ENCODE results near the gene TLR8. TPM values are rescaled to one million over a fixed set of nuclear protein-coding genes. Genes with fewer than 3 reads are reported as not detected.
A peak's percentile ranks its signal among the peaks of the same experiment; 100 is the strongest.

Gene TLR8
- total RNA-seq, 2 experiments from 2014 or later, result not detected

- Histone ChIP-seq H3K27ac (ENCODE audit: low read depth, low read length, poor library complexity, severe bottlenecking) (no peak overlapping the region), H3K4me1 (ENCODE audit: insufficient read depth, low read length, poor library complexity, severe bottlenecking) (peaks cover 4% of the 10 kb centered on the region), H3K79me2 (ENCODE audit: insufficient read depth, low read depth, low read length) (no peaks in the 10 kb centered on the region), H3K4me3 (ENCODE audit: low read depth, low read length, poor library complexity, severe bottlenecking) (no peak overlapping the region), H3K9me2 (ENCODE audit: insufficient read depth, low read length) (no peaks in the 10 kb centered on the region), H3K9me3 (ENCODE audit: low read length) (no peaks in the 10 kb centered on the region), H4K20me1 (ENCODE audit: insufficient read depth, low read length) (no peaks in the 10 kb centered on the region), H3K36me3 (ENCODE audit: insufficient read depth, low read length) (no peaks in the 10 kb centered on the region), H2AFZ (ENCODE audit: low read length) (no peak overlapping the region), H3K4me2 (ENCODE audit: low read length) (no peak overlapping the region)
- no TSS peak for BruUV-seq (replicated peaks)
- DNase-seq (ENCODE audit: low spot score), result no peak
- intact Hi-C loops (cut with micrococcal nuclease; ENCODE audit: unreplicated experiment), result loop anchor here (10.0 kb wide), 1 partner anchor 395 kb away; no protein-coding TSS in a partner anchor
- TF ChIP-seq EZH2phosphoT487 (IDR thresholded peaks at IDR 0.05; ENCODE audit: borderline replicate concordance, low read depth, low read length), result no peak
- TF ChIP-seq CTCF (conservative IDR thresholded peaks at IDR 0.05; ENCODE audit: low read length), result no peak
- POLR2A ChIA-PET, result no interaction called here
- CTCF ChIA-PET (ENCODE audit: unreplicated experiment), result no interaction called here
These were observed 6.9 kb upstream of the TLR8 start for GRCh38 chrX:12899506-12899905.

DNA sequence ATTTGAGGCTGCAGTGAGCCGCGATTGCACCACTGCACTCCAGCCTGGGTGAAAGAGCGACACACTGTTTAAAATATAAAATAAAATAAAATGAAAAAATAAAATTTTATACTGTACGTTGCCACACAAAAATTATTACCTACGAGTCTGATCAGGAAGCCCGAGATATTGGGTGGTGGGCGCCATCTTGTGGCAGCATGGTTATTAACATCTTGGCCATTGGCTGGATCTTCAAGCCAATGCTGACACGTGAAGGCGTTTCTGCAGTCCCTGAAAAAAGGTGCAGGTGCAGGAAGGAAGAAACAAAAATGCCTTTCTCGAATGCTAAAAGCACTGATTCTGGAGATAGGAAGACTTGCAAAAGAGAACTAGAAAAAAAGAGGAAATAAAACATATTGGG, 4.9 kb upstream of the TLR8 start:
- Histone ChIP-seq H3K9me2 (ENCODE audit: insufficient read depth, low read length) (no peaks in the 10 kb centered on the region), H3K4me2 (ENCODE audit: low read length) (no peak overlapping the region), H3K79me2 (ENCODE audit: insufficient read depth, low read depth, low read length) (no peaks in the 10 kb centered on the region), H2AFZ (ENCODE audit: low read length) (no peak overlapping the region), H3K27ac (ENCODE audit: low read depth, low read length, poor library complexity, severe bottlenecking) (no peak overlapping the region), H3K4me1 (ENCODE audit: insufficient read depth, low read length, poor library complexity, severe bottlenecking) (no peaks in the 10 kb centered on the region), H3K9me3 (ENCODE audit: low read length) (no peaks in the 10 kb centered on the region), H3K4me3 (ENCODE audit: low read depth, low read length, poor library complexity, severe bottlenecking) (no peak overlapping the region), H3K36me3 (ENCODE audit: insufficient read depth, low read length) (no peaks in the 10 kb centered on the region), H4K20me1 (ENCODE audit: insufficient read depth, low read length) (no peaks in the 10 kb centered on the region)
- CTCF ChIA-PET (ENCODE audit: unreplicated experiment), result interaction anchor here (1.6 kb wide), 1 partner anchor 108 kb away, joined by 6 read pairs; no protein-coding TSS in a partner anchor
- TF ChIP-seq EZH2phosphoT487 (IDR thresholded peaks at IDR 0.05; ENCODE audit: borderline replicate concordance, low read depth, low read length) (no peak), CTCF (conservative IDR thresholded peaks at IDR 0.05; ENCODE audit: low read length) (peak; percentile 76)
- intact Hi-C loops (cut with micrococcal nuclease; ENCODE audit: unreplicated experiment), result loop anchor here (2.0 kb wide), 1 partner anchor 199 kb away; no protein-coding TSS in a partner anchor
- DNase-seq (ENCODE audit: low spot score), result peak; percentile 70
- no TSS peak for BruUV-seq (replicated peaks)
- POLR2A ChIA-PET, result interaction anchor here (0.9 kb wide), 1 partner anchor 20 kb away, joined by 3 read pairs; no protein-coding TSS in a partner anchor

GRCh38 chrX:12903646-12904045, 2.8 kb upstream of the TLR8 start:
- Histone ChIP-seq H3K36me3 (ENCODE audit: insufficient read depth, low read length) (no peaks in the 10 kb centered on the region), H3K4me2 (ENCODE audit: low read length) (no peak overlapping the region), H3K79me2 (ENCODE audit: insufficient read depth, low read depth, low read length) (no peaks in the 10 kb centered on the region), H3K4me3 (ENCODE audit: low read depth, low read length, poor library complexity, severe bottlenecking) (no peak overlapping the region), H2AFZ (ENCODE audit: low read length) (no peak overlapping the region), H3K4me1 (ENCODE audit: insufficient read depth, low read length, poor library complexity, severe bottlenecking) (no peaks in the 10 kb centered on the region), H3K27ac (ENCODE audit: low read depth, low read length, poor library complexity, severe bottlenecking) (no peak overlapping the region), H4K20me1 (ENCODE audit: insufficient read depth, low read length) (no peaks in the 10 kb centered on the region), H3K9me3 (ENCODE audit: low read length) (no peaks in the 10 kb centered on the region), H3K9me2 (ENCODE audit: insufficient read depth, low read length) (no peaks in the 10 kb centered on the region)
- TF ChIP-seq CTCF (conservative IDR thresholded peaks at IDR 0.05; ENCODE audit: low read length), result no peak
- TF ChIP-seq EZH2phosphoT487 (IDR thresholded peaks at IDR 0.05; ENCODE audit: borderline replicate concordance, low read depth, low read length), result no peak
- no peak for DNase-seq (ENCODE audit: low spot score)
- POLR2A ChIA-PET, result interaction anchor here (0.7 to 1.2 kb wide), 2 partner anchors 32 to 135 kb away, joined by 3 to 5 read pairs; no protein-coding TSS in a partner anchor
- intact Hi-C loops (cut with micrococcal nuclease; ENCODE audit: unreplicated experiment), result no loop called here
- CTCF ChIA-PET (ENCODE audit: unreplicated experiment), result no interaction called here
- no TSS peak for BruUV-seq (replicated peaks)

All from OCI-LY7 (cell line).